CD4-positive, alpha-beta T cell treated with Interleukin-1 beta for 1 hour (primary cell): ENCODE data around the gene DCP1B.

Source experiments
- DNase-seq, 2 donors: peaks; one replicate each; pipeline ENCODE4 v3.0.0-alpha.2; 2020 to 2022

DCP1B gene

DNA sequence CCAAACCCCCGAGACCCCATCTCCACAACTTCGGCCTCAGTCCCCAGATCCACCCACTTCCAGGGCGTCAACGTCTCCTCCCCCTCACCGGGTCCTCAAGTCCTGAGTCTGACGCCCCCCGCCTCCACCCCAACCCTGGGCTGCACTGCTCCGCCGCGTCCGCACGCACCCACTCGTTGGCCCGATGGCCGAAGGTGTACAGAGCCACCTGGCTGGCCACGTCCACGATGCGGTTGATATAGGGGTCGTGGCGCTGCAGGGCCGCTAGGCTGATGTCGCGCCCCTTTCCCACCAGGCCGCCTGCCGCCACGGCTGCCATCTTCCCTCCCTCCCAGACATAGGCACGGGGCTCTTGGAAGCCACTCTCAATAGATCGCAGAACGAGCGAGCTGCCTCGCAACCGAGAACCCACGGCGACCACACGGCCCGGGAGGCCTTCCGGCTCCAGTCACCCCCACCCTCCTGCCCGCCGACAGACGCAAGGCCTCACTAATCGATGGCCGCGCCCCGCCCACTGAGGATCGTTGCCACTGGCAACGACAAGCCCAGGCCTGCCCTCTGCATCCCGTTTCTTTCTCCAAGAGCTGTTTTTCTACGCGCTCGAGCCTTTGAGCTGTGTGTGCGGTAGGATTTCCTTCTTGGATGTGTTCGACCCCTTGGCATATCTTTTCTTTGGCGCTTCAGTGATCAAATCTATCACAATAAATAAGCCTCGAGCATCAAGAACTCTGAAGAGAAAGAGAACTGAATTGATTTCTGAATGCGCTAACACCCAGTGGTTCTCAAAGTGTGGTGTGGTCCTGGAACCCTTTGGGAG, at the start of gene DCP1B:
Gene DCP1B (minus strand): TSS at position 345 of the 817 bp plus-strand sequence. CDS start 26 bp downstream, at position 319.
- peak; percentile 93 to 94 for DNase-seq

DNA sequence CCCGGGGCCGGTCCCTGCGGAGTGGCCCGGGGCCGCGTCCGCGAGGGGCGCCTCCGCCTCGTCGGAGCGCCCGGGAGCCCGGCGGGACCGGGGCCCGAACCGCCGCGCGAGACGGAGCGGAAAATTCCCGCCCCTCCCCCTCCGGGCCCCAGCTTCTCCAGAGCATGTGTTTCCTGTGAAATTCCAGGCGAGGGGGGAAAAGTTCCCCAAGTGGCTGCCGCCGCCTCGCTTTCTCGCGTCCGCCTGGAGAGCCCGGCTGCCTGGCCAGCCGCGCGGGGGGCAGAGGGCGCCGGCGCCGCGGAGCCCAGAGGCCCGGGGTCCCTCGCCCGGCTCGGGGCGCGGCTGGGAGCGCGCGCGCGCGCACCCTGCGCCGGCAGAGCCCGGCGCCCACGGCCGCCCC, 49.4 kb upstream of the DCP1B start:
- no peak for DNase-seq

DNA sequence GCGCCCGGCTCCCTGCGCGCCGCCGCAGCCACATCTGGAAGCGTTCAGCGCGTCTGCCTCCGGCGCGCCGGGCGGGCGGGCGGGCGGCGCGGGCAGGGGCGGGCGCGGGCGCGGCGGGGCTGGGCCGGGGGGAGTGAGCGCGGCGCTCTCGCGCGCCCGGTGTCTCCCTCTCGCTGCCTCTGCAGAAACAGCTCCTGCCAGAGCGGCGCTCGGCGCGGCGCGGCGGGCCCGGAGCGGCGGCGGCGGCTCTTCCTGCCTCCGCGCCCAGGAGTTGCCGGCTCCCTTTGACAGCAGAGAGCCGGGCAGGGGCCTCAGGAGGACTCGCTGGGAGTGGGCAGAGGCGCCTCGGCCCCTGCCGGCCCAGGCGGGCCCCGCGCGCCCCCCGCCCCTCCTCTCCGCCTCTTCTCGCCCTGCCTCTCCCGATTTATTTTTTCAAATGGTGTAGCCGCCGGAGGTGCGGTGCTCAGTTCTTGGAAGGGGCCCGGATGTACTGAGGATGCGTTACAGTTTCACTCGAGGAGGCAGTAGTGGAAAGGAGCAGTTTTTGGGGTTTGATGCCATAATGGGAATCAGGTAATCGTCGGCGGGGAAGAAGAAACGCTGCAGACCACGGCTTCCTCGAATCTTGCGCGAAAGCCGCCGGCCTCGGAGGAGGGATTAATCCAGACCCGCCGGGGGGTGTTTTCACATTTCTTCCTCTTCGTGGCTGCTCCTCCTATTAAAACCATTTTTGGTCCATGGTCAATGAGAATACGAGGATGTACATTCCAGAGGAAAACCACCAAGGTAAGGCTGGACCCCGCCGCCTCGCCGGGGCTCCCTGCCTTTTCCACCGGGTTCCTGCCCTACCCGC, 48.8 kb upstream of the DCP1B start, which contains the start of gene CACNA1C:
Gene CACNA1C (plus strand): TSS at position 162 of the 853 bp plus-strand sequence. CDS start 576 bp downstream, at position 738.
- peak in 1 of 2 donors; percentile 34 for DNase-seq

DNA sequence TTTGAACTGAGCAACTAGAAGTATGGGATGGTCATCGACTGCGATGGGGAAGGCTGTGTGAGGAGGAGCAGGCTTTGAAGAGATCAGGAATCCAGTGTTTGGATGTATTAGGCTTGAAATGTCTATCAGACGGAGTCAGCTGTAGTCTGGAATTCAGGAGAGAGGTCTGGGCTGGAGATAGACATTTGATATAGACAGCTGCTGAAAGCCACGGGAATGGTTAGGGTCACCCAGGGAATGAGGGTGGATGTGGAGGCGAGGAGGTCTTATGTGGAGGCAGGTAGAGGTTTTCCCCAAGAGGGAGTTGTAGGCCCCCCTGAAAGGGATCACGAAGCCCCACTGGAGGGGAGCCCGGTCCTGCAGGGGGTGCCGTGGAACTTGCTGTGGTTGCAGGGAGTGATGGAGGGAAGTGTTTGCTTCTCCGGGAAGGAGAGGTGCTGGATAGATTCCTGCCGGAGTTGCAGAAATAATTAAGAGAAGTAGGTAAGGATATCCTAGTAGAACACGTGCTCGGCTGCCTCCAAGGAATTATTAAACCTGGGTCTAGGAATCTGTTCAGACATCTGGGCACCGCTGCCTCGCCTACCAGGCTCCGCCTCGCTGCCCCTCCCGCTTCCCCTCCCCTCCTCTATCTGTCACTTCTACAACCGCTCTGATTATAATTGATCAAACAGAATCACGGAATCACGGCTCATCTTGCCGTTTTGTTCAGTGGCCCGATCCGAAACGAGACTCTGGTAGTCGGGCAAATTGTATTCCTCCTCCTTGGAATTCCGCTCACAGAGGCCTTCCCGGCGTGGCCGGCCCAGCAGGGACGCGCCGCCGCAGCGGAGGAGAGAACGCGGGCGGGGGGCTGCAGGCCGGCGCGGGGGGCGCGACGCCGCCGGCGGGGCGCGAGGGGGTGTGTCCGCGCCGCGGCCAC, 47.7 kb upstream of the DCP1B start:
- no peak for DNase-seq

DNA sequence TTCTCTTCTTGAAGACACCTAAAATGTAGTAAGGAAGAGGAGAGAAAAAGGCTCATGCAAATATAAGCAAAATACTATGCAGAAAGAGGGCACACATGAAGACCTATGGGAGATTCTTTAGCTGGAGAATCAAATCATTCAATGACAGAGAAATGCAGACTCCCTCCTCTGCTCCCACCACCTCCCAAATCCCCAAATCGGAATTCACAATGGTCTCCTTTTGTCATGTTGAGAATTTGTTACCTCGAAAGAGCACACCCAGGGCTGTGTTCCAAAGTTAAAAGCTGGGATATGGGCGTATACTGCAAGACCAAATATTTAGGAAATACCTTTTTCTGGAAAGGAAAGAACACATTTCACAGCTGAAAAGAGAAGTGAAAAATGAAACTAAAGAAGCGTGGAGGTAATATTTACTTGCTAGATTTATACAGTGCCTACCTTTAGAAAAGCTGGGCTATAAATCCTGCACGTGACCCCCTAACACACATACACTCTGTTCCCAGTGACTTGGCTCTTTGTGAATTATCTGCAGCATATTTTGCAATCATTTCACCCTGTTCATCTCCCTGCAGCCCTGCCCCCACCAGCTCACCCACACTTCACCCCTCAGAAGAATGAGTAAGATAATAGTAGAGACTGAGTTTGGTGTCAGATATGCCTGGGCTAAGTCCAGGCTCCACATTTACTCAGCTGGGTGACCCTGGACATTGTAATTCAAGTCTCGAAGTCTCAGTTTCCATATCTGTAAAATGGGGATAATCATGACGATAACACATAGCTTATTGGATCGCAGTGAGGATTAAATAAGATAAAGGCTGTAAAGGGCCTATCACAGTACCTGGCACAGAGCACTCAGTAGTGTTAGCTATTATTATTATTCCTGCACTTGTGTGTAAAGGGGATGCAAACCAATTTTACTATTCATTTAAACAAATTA, 45.6 kb upstream of the DCP1B start:
- DNase-seq = no peak

DNA sequence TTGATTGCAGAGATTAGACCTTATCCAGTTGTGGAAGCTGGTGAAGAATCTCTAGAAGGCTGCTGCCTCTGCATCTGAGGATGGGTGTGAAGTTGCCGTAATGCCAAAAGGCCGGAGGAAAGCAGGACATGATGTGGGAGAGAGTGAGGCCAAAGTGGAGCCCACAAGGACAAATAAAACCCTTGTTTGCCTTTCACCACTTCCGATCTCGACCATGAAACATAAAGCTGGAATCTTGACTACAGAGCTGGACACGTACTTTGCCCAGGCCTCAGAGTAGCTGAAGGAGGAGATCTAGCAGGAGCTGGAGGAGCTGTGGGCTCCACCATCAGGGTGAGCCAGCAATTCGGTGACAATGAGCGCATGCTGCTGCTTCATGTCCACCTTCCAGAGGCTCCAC, 43.5 kb upstream of the DCP1B start:
- DNase-seq = no peak

DNA sequence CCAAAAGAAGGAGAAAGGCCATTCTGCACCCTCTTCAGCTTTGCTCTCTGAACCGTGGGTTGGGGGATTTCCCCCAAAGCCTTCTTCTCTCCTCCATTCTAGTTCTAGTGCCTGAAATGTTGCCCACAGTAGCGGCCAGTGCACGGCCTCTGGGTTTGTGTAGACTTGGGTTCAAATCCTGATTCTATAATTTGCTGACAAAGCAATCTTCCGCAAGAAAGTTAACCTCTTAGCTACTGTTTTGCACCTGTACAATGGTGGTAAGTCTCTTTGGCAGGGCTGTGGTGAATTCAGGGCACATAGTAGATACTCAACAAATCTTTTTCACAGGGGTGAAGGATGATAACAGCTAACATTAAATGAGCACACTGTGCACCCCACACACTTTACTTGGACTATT, 42.7 kb upstream of the DCP1B start:
- no peak for DNase-seq

DNA sequence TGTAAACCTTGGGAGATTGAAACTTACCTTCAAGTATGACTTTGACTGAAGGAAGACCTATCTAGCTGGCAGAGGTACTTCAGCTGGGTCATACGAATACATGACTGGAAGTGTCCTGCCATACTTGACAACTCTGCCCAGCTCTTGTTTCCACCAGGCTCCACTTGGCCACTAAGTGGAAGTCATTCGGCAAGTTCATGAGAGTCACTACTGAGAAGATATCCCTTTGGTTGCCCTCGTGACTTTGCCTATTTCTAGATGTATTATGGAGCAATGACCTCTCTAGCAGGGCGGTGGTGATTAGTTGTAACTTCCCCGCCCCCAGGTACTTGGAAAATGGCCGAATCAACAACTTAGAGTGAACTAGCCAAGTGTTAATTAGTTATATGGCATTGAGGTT, 39.9 kb upstream of the DCP1B start:
- no peak for DNase-seq

DNA sequence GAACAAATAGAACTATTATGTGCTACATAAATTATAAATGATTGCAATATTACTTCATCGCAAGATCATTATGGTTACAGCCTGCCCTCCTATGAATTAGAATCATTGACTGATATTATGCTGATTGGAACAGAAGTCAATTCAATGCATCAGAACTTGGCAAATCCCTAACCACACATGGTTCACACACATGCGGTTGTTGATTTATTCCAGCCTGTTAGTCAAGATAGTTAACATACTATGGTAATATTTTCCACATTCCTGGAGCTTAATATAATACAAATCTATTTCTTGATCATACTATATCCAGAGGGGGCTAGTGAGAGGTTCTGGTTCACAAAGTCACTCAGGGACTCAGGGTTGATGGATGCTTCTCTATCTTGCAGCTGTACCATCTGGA, 38.8 kb upstream of the DCP1B start:
- DNase-seq = no peak

DNA sequence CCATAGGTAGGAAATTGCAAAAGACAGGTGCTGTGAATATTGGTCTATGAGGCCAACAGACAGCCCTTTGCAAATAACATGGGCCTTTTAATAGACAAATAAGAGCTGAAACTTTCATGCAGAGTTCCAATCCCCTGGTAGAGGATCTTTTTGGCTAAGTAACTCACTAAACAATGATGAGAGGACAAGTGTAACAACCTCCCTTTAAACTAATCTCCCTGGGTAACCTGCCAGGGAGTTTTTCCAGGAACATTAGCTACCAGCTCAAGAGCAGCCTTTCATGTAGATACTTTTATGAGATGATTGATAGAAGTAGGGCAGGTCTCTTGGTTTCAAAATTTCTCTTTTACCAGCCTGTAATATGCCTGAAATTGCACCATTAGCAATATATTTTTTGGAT, 34.8 kb upstream of the DCP1B start:
- DNase-seq = no peak

DNA sequence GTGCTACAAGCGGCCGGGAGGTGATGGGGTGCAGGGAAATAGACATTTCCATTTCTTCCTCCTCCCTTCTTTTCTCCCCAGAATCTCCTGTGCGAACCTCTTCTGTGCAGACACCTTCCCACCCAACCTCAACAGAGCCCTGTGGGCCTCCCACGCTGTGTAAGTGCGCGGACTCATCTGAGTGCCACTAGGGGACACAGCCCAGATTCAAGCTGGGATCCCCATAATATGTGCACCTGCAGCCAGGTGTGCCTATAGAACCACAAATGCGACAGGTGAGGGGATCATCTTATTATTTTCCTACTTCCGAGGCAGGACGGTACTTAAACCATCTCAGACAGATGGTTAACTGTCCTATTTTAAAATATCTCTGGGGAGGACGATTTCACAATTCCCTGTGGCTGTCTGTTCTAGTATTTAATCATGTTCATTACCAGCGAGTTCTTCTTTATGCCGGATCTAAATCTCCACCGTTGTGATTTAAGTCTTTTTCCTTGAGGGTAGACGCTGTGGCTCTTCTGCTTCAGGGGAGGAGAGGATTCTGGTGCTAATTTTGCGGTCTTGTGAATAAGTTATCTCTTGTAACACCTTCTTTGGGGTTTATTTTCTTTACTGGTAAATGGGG, 31.3 kb upstream of the DCP1B start:
- DNase-seq = no peak

DNA sequence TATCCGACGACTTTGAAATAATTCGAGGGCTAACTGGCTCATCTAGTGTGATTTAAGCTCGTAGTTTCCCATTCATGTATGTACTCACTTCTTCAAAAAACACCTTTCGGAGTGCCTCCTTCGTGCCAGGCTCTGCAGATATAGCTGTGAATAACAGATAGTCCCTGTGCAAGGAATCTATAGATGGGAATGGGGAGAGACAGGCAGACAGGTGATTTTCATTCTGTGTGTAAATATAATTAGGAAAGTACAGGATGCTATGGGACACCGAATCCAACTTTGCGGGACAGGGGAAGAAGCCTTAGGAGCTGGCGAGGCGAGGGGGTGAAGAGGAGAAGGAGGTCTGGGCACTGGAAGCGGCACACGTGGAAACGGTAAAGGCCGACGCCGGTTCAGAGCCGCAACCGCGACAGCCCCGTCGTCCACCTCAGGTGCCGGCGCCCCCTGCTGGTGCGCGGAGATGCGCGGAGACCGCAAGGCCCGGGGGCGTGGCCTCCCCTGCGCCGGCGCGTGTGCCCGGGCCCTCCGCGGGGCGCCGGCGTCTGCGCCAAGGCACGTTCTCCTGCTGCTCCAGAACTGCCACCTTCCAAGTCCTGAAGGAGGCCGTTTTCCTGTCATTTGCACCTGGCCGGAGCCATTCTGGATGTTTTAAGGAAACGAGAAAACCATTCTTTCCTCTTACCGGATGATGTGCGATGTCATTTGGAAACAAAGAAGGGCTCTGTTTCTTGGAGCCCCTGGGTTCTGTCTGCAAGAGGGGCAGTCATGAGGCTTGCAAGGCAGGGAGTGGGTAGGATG, 30.6 kb upstream of the DCP1B start:
- peak; percentile 82 to 85 for DNase-seq

DNA sequence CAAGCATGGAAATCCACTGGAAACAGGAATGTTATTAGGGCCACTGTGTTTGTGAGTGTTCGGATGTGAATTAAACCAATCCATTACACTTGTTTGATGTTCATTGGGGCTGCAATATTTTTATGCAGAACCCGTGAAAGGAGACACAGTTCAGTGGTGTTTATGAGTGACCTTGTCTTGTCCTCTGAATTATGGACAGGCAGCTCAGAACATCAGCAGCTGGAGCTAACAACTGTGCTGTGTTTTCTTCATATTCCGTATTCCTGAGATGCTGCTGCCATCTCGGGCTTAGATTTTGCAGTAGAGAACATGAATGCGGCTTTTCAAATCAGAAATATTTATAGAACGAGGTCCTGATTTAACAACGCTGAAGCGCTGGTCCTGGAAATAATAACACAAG, 28.2 kb upstream of the DCP1B start:
- no peak for DNase-seq

DNA sequence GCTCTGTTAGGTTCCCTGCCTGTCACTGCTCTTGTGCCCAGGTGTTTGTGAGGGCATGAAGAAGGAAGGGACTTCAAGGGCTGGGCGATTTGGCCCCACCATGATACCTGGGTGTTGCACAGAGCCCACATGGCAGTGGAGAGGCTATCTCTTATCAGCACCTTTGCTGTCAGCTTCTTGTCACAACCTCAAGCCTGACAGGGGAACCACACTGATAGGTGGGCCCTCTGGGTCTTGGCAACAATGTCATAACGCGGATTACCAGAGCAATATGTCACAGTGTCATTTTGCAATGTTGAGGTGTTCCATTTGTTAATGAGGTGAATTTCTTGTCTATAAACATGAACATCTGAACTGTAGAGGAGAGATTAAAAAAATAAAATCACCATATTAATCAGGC, 25.6 kb upstream of the DCP1B start:
- no peak for DNase-seq

DNA sequence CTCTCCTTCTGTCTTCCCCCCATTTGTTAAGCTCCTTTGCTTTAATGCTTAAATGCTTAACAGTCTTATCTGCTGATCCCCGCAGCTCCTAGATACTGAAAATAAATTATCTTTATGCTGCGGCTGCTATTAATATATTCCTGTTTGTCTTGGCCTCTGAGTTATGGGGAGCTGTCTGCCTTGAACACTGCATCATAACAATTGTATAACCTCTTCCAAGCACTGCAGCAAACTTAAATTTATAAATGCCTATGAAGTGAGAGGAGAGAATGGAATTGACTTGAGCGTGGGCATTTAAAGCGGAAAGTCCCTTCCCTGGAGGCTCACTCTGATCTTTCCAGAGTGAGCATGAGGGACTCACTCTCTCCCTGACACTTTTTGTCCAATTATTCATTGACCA, 23.1 kb upstream of the DCP1B start:
- no peak for DNase-seq

DNA sequence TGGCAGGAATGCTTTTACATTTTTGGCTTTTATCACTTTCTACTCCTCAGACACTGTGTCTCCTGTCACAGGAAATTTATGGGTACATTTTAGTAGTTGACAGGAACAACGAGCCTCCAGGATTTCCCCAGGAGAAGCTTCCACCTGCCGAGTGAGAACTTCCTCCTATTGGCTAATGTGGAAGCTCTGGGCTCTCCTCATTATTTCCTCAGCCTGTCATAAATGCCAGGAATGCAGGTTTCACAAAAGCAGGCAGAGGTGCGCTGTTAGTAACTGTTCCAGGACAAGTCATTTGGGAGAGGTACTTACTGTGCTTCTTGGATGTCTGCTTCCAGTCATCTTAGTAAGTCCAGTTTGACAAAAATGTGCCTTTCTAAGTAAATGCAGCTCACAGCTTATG, 19.1 kb upstream of the DCP1B start:
- no peak for DNase-seq

DNA sequence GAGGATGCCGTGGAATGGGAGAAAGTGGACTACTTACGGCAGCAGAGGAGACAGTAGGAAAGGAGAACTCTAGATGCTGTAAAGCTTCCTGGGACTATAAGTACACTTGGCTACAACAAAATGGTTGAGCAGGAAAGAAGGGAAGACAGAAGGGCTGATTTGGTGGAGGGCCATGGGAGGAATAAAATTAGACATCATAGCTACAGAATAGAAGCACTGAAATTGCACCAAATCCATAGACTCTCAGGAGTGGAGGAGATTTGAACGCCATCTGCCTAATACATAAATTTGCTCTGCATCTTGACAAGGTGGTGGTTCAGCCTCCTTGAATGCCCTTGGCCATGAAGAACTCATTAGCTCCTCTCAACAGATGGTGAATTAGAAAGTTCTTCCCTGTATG, 16.3 kb upstream of the DCP1B start:
- no peak for DNase-seq

DNA sequence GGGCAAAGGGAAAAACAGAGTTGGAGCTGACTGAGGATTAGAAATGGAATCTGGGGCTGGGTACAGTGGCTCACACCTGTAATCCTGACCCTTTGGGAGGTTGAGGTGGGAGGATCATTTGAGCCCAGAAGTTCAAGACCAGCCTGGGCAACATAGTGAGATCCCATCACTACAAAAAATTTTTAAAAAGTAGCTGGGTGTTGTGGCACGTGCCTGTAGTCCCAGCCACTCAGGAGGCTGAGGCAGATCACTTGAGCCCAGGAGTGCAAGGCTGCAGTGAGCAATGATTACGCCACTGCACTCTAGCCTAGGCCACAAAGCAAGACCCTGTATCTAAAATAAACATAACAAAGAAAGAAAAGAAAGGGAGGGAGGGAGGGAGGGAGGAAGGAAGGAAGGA, 14.9 kb upstream of the DCP1B start:
- DNase-seq = no peak

DNA sequence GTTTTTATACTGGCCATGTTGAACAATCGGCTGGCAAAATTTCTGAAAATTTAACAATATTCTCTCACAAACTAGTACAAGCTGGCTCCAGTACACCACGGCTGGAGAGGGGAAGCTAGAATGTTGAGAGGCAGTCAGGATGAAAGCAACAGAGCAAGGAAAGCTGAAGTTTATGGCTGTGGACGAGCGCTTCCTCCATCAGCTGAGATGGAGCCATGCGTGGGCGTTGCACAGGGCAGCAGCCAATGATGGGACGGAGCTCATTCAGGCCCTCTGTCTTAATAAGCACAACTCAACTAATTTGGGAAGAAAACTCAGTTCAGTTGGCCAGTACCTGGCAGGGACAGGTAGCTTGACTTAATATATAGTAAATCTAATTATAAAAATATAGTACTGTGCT, 14.1 kb upstream of the DCP1B start:
- no peak for DNase-seq
